BLaER1 treated with 17β-estradiol and CSF1 and Interleukin-3, amounts not matched to agents 10 nM and 100 nM (cell line): ENCODE results near the gene STK36.
A peak's percentile ranks its signal among the peaks of the same experiment; 100 is the strongest.

Experiments
- H3K27ac ChIP-seq, 11 experiments: shearing (Covaris generic); formaldehyde crosslinking; 2 replicates each; pipeline ENCODE4 v1.8.1; 2022
- H3K27me3 ChIP-seq, 11 experiments: shearing (Covaris generic); formaldehyde crosslinking; 2 replicates each; pipeline ENCODE4 v1.8.1; 2022
- H3K36me3 ChIP-seq, 11 experiments: shearing (Covaris generic); formaldehyde crosslinking; 2 replicates each; pipeline ENCODE4 v1.8.1; 2022
- H3K4me1 ChIP-seq, 10 experiments: shearing (Covaris generic); formaldehyde crosslinking; 2 replicates each; pipeline ENCODE4 v1.8.1; 2022
- H3K4me2 ChIP-seq, 11 experiments: shearing (Covaris generic); formaldehyde crosslinking; 2 replicates each; pipeline ENCODE4 v1.8.1; 2022
- H3K4me3 ChIP-seq, 10 experiments: shearing (Covaris generic); formaldehyde crosslinking; 2 replicates each; pipeline ENCODE4 v1.8.1; 2022
- H3K9ac ChIP-seq, 11 experiments: shearing (Covaris generic); formaldehyde crosslinking; 2 replicates each; pipeline ENCODE4 v1.8.1; 2022
- H3K9me3 ChIP-seq, 11 experiments: shearing (Covaris generic); formaldehyde crosslinking; replicated peaks in 1 of 11; 2 replicates each; pipeline ENCODE4 v1.8.1; 2022
- H4K20me1 ChIP-seq, 11 experiments: shearing (Covaris generic); formaldehyde crosslinking; 2 replicates each; pipeline ENCODE4 v1.8.1; 2022
- Cebpa-rat ChIP-seq, 11 experiments: shearing (Covaris generic); IDR thresholded peaks; 2 replicates each; pipeline ENCODE4 v1.8.1; 2022

STK36 gene

GRCh38 chr2:218743068-218743467 lies 71.2 kb downstream of the STK36 start:
- no peaks in the 10 kb centered on the region for H3K27me3 ChIP-seq
- H3K4me2 ChIP-seq: peak overlapping the region in 5 of 11 experiments; percentile 33 to 87 (median 78); a peak in 9 of 22 replicates
- H3K36me3 ChIP-seq: peaks cover 73 to 100% (median 94%) of the 10 kb centered on the region in 11 experiments
- H3K27ac ChIP-seq: peak overlapping the region in 6 of 11 experiments; percentile 36 to 88 (median 70); a peak in 10 of 22 replicates
- H3K4me1 ChIP-seq: peaks cover 0 to 89% (median 24%) of the 10 kb centered on the region in 10 experiments; a peak in 13 of 20 replicates
- no peak overlapping the region for H3K9ac ChIP-seq
- H4K20me1 ChIP-seq: peaks cover 0 to 20% (median 0%) of the 10 kb centered on the region in 11 experiments; a peak in 1 of 22 replicates
- no peak for TF ChIP-seq Cebpa-rat (IDR thresholded peaks at IDR 0.05)
- peaks cover 0 to 2% (median 0%) of the 10 kb centered on the region in 11 experiments; a peak in 1 of 22 replicates for H3K9me3 ChIP-seq
- no peak overlapping the region for H3K4me3 ChIP-seq

- H3K27ac ChIP-seq: peak overlapping the region in 7 of 11 experiments; percentile 52 to 88 (median 81); a peak in 12 of 22 replicates
- H4K20me1 ChIP-seq: peaks cover 0 to 7% (median 0%) of the 10 kb centered on the region in 11 experiments; a peak in 1 of 22 replicates
- peaks cover 0 to 97% (median 24%) of the 10 kb centered on the region in 10 experiments; a peak in 13 of 20 replicates for H3K4me1 ChIP-seq
- no peaks in the 10 kb centered on the region for H3K27me3 ChIP-seq
- H3K9me3 ChIP-seq: peaks cover 0 to 12% (median 0%) of the 10 kb centered on the region in 11 experiments; a peak in 1 of 22 replicates
- TF ChIP-seq Cebpa-rat (IDR thresholded peaks at IDR 0.05): no peak
- H3K9ac ChIP-seq: peak overlapping the region in 6 of 11 experiments; percentile 9 to 64 (median 61); a peak in 11 of 22 replicates
- no peak overlapping the region for H3K4me3 ChIP-seq
- peaks cover 73 to 100% (median 94%) of the 10 kb centered on the region in 11 experiments for H3K36me3 ChIP-seq
- peak overlapping the region in 6 of 11 experiments; percentile 20 to 87 (median 76); a peak in 11 of 22 replicates for H3K4me2 ChIP-seq
Observed at GRCh38 chr2:218744615-218745014, 72.7 kb downstream of the STK36 start.

DNA sequence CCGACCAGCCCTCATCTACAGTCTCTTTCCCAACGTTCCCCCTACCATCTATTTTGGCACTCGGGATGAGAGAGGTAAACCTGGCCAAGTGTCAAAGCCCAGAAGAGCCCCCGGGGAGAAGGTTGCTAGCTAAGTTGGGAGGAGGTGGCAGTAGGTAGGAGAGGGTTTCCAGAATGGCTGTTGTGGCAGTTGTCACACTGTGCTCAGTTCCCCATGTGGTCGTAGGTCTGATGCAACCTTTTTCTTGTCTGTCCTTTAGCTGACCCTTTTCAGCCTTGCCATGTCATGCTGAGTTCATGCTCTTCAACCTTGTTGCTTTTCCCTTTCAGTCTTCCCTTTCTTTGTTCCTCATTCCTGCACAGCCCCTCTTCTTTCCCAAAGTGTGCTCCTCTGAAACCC lies 73.3 kb downstream of the STK36 start:
- peak in 6 of 11 experiments; percentile 48 to 87 (median 70); a peak in 8 of 22 replicates for TF ChIP-seq Cebpa-rat (IDR thresholded peaks at IDR 0.05)
- H3K4me3 ChIP-seq: no peak overlapping the region
- H3K4me2 ChIP-seq: peak overlapping the region in 6 of 11 experiments; percentile 20 to 87 (median 76); a peak in 11 of 22 replicates
- peak overlapping the region in 8 of 11 experiments; percentile 32 to 88 (median 76); a peak in 13 of 22 replicates for H3K27ac ChIP-seq
- no peaks in the 10 kb centered on the region for H3K27me3 ChIP-seq
- H3K9ac ChIP-seq: peak overlapping the region in 5 of 11 experiments; percentile 46 to 64 (median 62); a peak in 11 of 22 replicates
- peaks cover 73 to 100% (median 94%) of the 10 kb centered on the region in 11 experiments for H3K36me3 ChIP-seq
- H4K20me1 ChIP-seq: peaks cover 0 to 2% (median 0%) of the 10 kb centered on the region in 11 experiments; a peak in 1 of 22 replicates
- peaks cover 0 to 12% (median 0%) of the 10 kb centered on the region in 11 experiments; a peak in 1 of 22 replicates for H3K9me3 ChIP-seq
- peaks cover 0 to 91% (median 24%) of the 10 kb centered on the region in 10 experiments; a peak in 13 of 20 replicates for H3K4me1 ChIP-seq

GRCh38 chr2:218745559-218746469 lies 73.9 kb downstream of the STK36 start:
- TF ChIP-seq Cebpa-rat (IDR thresholded peaks at IDR 0.05): peak in 1 of 11 experiments; percentile 16; a peak in 2 of 22 replicates
- Histone ChIP-seq H3K4me3 (no peak overlapping the region), H3K4me2 (peak overlapping the region in 6 of 11 experiments; percentile 20 to 87 (median 76); a peak in 11 of 22 replicates), H4K20me1 (no peaks in the 10 kb centered on the region; a peak in 1 of 22 replicates), H3K4me1 (peaks cover 0 to 85% (median 24%) of the 10 kb centered on the region in 10 experiments; a peak in 13 of 20 replicates), H3K27ac (peak overlapping the region in 8 of 11 experiments; percentile 32 to 88 (median 76); a peak in 13 of 22 replicates), H3K9me3 (peaks cover 0 to 12% (median 0%) of the 10 kb centered on the region in 11 experiments; a peak in 1 of 22 replicates), H3K27me3 (no peaks in the 10 kb centered on the region), H3K36me3 (peaks cover 73 to 100% (median 94%) of the 10 kb centered on the region in 11 experiments), H3K9ac (peak overlapping the region in 5 of 11 experiments; percentile 18 to 64 (median 62); a peak in 7 of 22 replicates)

DNA sequence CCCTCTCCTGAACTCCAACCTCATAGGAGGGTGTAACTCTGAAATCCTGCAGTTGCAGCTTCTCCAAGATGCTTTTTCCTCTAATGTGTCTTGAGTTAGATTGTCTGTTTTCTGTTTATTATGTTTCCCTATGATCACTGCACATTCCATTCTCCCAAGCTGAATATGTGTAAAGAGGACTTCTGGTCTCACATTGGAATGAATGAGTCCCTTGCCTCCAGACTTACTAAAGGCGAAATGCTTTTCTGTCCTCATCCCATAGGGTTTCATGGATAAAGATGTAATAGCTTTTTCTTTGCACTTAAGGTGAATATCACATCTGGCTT lies 74.5 kb downstream of the STK36 start:
- H3K9ac ChIP-seq: no peak overlapping the region
- peak overlapping the region in 4 of 11 experiments; percentile 71 to 88 (median 85); a peak in 8 of 22 replicates for H3K27ac ChIP-seq
- H3K4me2 ChIP-seq: peak overlapping the region in 4 of 11 experiments; percentile 73 to 87 (median 81); a peak in 5 of 22 replicates
- TF ChIP-seq Cebpa-rat (IDR thresholded peaks at IDR 0.05): no peak
- H4K20me1 ChIP-seq: no peaks in the 10 kb centered on the region; a peak in 1 of 22 replicates
- H3K9me3 ChIP-seq: peaks cover 0 to 12% (median 0%) of the 10 kb centered on the region in 11 experiments; a peak in 1 of 22 replicates
- H3K27me3 ChIP-seq: no peaks in the 10 kb centered on the region
- H3K36me3 ChIP-seq: peaks cover 73 to 100% (median 94%) of the 10 kb centered on the region in 11 experiments
- peaks cover 0 to 79% (median 24%) of the 10 kb centered on the region in 10 experiments; a peak in 13 of 20 replicates for H3K4me1 ChIP-seq
- H3K4me3 ChIP-seq: no peak overlapping the region

GRCh38 chr2:218746960-218747359 lies 75.1 kb downstream of the STK36 start:
- Histone ChIP-seq H3K27me3 (no peaks in the 10 kb centered on the region), H3K4me2 (peak overlapping the region in 2 of 11 experiments; percentile 25 to 78; a peak in 2 of 22 replicates), H3K9ac (no peak overlapping the region), H3K36me3 (peaks cover 73 to 100% (median 94%) of the 10 kb centered on the region in 11 experiments), H3K4me1 (peaks cover 0 to 73% (median 24%) of the 10 kb centered on the region in 10 experiments; a peak in 13 of 20 replicates), H3K27ac (peak overlapping the region in 3 of 11 experiments; percentile 10 to 37 (median 23); a peak in 2 of 22 replicates), H4K20me1 (no peaks in the 10 kb centered on the region; a peak in 1 of 22 replicates), H3K9me3 (peaks cover 0 to 12% (median 0%) of the 10 kb centered on the region in 11 experiments; a peak in 1 of 22 replicates), H3K4me3 (no peak overlapping the region)
- no peak for TF ChIP-seq Cebpa-rat (IDR thresholded peaks at IDR 0.05)

DNA sequence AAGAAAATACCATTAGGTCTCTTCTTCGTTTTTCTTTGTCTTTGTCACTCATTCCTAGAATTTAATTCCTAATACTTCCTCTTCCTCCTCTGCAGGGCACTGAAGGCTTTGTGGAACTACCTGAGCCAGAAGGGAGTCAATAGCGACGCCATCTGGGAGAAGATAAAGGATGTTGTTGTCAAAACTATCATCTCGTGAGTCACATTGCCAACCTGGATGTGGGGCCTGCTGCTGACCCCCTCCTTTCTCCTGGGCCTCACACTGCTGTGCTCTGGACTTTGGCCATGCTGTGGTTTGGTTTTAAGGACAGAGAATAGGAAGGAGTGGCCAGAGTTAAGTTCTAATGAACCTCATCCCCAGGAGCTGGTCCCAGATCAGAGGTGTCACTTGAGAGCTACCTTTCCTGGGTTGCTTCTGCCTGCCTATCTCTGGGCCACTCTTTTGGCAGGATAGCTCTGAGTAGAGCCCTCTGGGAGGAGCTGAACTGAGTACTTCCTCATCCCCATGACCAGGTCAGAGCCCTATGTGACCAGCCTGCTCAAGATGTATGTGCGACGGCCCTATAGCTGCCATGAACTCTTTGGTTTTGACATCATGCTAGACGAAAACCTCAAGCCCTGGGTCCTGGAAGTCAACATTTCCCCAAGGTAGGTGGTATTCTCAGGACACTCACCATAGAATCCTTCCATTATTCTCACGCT lies 77.0 kb downstream of the STK36 start:
- no peaks in the 10 kb centered on the region; a peak in 1 of 22 replicates for H4K20me1 ChIP-seq
- H3K4me2 ChIP-seq: peak overlapping the region in 3 of 11 experiments; percentile 3 to 32 (median 32); a peak in 2 of 22 replicates
- peaks cover 0 to 54% (median 16%) of the 10 kb centered on the region in 10 experiments; a peak in 13 of 20 replicates for H3K4me1 ChIP-seq
- TF ChIP-seq Cebpa-rat (IDR thresholded peaks at IDR 0.05): no peak
- no peak overlapping the region for H3K27ac ChIP-seq
- no peaks in the 10 kb centered on the region for H3K27me3 ChIP-seq
- H3K36me3 ChIP-seq: peaks cover 85 to 100% (median 98%) of the 10 kb centered on the region in 11 experiments
- H3K9ac ChIP-seq: no peak overlapping the region
- H3K9me3 ChIP-seq: peaks cover 0 to 12% (median 0%) of the 10 kb centered on the region in 11 experiments; a peak in 1 of 22 replicates
- no peak overlapping the region for H3K4me3 ChIP-seq
